A549 (cell line): ENCODE results near the gene ELF4.

Experiments used
- KDM5A ChIP-seq: fragments of 200-600 bp; sonication (generic); IDR thresholded peaks from 2 replicates; pipeline ENCODE4 v1.6.1; 2016; ENCODE audit warnings: antibody characterized with exemption, mild to moderate bottlenecking
- RARB ChIP-seq: fragments of 250-450 bp; sonication (Bioruptor Pico); IDR thresholded peaks from 2 replicates; pipeline ENCODE4 v1.8.0; 2021; ENCODE audit warnings: mild to moderate bottlenecking, moderate library complexity

- TF ChIP-seq KDM5A (no peak), RARB (CRISPR knock-in tag) (no peak)
These were observed 12.1 kb downstream of the ELF4 start for GRCh38 chrX:130098210-130098552.
